ENCODE results near the gene ADAM15. TPM values are rescaled to one million over a fixed set of nuclear protein-coding genes. Genes with fewer than 3 reads are reported as not detected.

ADAM15 gene
- total RNA-seq, 1 experiment from 2014 or later = 30.6 TPM

DNA sequence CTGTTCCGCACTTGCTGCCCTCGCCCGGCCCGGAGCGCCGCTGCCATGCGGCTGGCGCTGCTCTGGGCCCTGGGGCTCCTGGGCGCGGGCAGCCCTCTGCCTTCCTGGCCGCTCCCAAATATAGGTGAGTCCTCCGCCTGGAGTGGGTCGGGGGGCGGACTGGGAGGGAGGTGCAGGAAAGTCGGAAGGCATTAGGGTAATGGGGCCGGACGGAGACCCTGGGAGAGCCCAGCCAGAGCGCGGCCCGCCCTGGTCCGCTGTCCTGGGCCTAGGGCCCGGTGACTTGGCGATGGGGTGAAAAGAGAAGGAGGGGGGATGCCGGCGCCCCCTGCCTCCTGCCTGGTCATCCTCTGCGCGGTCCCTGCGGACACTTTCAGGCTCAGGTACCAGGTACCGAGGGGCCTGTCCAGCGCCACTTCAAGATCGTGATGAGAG lies 243 bp downstream of the ADAM15 start:
- Histone ChIP-seq H3K79me1 (ENCODE audit: insufficient read depth, low read depth, low read length, poor library complexity, severe bottlenecking) (no peaks in the 10 kb centered on the region), H3K4ac (ENCODE audit: low read depth, low read length) (no peak overlapping the region), H2AK5ac (ENCODE audit: insufficient read length, low read length) (no peak overlapping the region), H3K23ac (ENCODE audit: insufficient read length, low read depth, low read length) (no peak overlapping the region), H3K56ac (ENCODE audit: insufficient read length, low read depth, low read length) (no peak overlapping the region), H3K79me2 (ENCODE audit: insufficient read depth, low read length) (no peaks in the 10 kb centered on the region), H4K91ac (ENCODE audit: insufficient read length, low read depth, low read length) (no peak overlapping the region), H3K18ac (ENCODE audit: insufficient read length, low read depth, low read length) (no peak overlapping the region), H3K27me3 (ENCODE audit: insufficient read depth, low read length) (peaks cover 4% of the 10 kb centered on the region; the same call in 1 of the 2 replicates), H4K20me1 (ENCODE audit: control insufficient read depth, insufficient read depth, insufficient read length) (no peaks in the 10 kb centered on the region), H2AFZ (ENCODE audit: low read length) (no peak overlapping the region), H3K23me2 (ENCODE audit: insufficient read length, low read depth, low read length, poor library complexity, severe bottlenecking) (peaks cover 16% of the 10 kb centered on the region), H2BK120ac (ENCODE audit: low read depth, low read length, poor library complexity, severe bottlenecking) (no peak overlapping the region), H3K4me2 (ENCODE audit: insufficient read depth, insufficient read length, low read length) (peak overlapping the region; percentile 67), H2BK15ac (ENCODE audit: low read depth, low read length) (no peak overlapping the region), H2BK12ac (ENCODE audit: insufficient read length, low read depth, low read length) (no peak overlapping the region), H2BK20ac (ENCODE audit: low read depth, low read length, poor library complexity, severe bottlenecking) (no peak overlapping the region), H3K4me1 (ENCODE audit: insufficient read depth, low read length) (no peaks in the 10 kb centered on the region; the same call in 1 of the 2 replicates), H3K9ac (ENCODE audit: extremely low read depth, insufficient read length, low read length) (peak overlapping the region; percentile 4), H3K14ac (ENCODE audit: insufficient read depth, low read length) (no peak overlapping the region), H3T11ph (ENCODE audit: low read length) (no peak overlapping the region), H3K27ac (ENCODE audit: insufficient read length, low read depth, low read length) (no peak overlapping the region), H4K8ac (replicated peaks; ENCODE audit: insufficient read length, low read depth, low read length) (no peak overlapping the region), H2BK5ac (ENCODE audit: insufficient read length, low read length) (no peak overlapping the region), H4K5ac (ENCODE audit: insufficient read length, low read depth, low read length) (no peak overlapping the region), H3K9me3 (ENCODE audit: control insufficient read depth, low read depth, low read length) (no peaks in the 10 kb centered on the region)
- peaks cover 19% of the 10 kb centered on the region for H3K27me3 Mint-ChIP-seq (ENCODE audit: low read depth)
- no peak for DNase-seq
- no CpG with 5 or more reads among the region's 31 CpGs for whole genome bisulfite sequencing (ENCODE audit: extremely low coverage, insufficient read length, low lambda C conversion rate)
- H3K4me3 Mint-ChIP-seq = peak overlapping the region; percentile 64 to 83
- peaks cover 23 to 39% of the 10 kb centered on the region in 2 experiments for H3K4me1 Mint-ChIP-seq
- no peak for TF ChIP-seq CTCF (conservative IDR thresholded peaks at IDR 0.05)
- no peaks in the 10 kb centered on the region for H3K9me3 Mint-ChIP-seq
- H3K27ac Mint-ChIP-seq = no peak overlapping the region
- peaks cover 5 to 9% (median 7%) of the 10 kb centered on the region in 3 experiments; a peak in 5 of 7 replicates for H3K36me3 Mint-ChIP-seq (ENCODE audit: insufficient read depth in 1 of 3, low read depth in 3 of 3)
